Stimulated activated CD8-positive, alpha-beta memory T cell treated with anti-CD3 and anti-CD28 coated beads, Interleukin-12 subunit alpha, Interleukin-12 subunit beta, amount 100 ng/mL, for 24 hours (primary cell): ENCODE data around the gene SPRED1.

Experiments used
- DNase-seq: peaks from one replicate; pipeline ENCODE4 v3.0.0-alpha.2; 2020; ENCODE audit errors: extremely low read depth

SPRED1 gene

GRCh38 chr15:38252481-38253350, at the start of gene SPRED1:
TSS of gene SPRED1 (plus strand) at chr15:38252836. CDS start at chr15:38253186, 350 bp downstream.
- no peak for DNase-seq

GRCh38 chr15:38205526-38206272, 46.9 kb upstream of the SPRED1 start:
- DNase-seq: no peak

- DNase-seq: no peak
Observed at GRCh38 chr15:38207621-38208020, 45.0 kb upstream of the SPRED1 start.

GRCh38 chr15:38208206-38208605, 44.4 kb upstream of the SPRED1 start:
- DNase-seq: no peak

GRCh38 chr15:38208779-38209178, 43.9 kb upstream of the SPRED1 start:
- DNase-seq: no peak

GRCh38 chr15:38211249-38211648, 41.4 kb upstream of the SPRED1 start:
- no peak for DNase-seq

- no peak for DNase-seq
Observed at GRCh38 chr15:38211811-38212210, 40.8 kb upstream of the SPRED1 start.

GRCh38 chr15:38212729-38213351, 39.8 kb upstream of the SPRED1 start:
- DNase-seq: no peak

- DNase-seq: no peak
Observed at GRCh38 chr15:38213356-38213755, 39.3 kb upstream of the SPRED1 start.

GRCh38 chr15:38215707-38216106, 36.9 kb upstream of the SPRED1 start:
- DNase-seq: no peak

GRCh38 chr15:38216763-38217162, 35.9 kb upstream of the SPRED1 start:
- no peak for DNase-seq

GRCh38 chr15:38217191-38217595, 35.4 kb upstream of the SPRED1 start:
- no peak for DNase-seq

GRCh38 chr15:38217788-38218609, 34.6 kb upstream of the SPRED1 start:
- no peak for DNase-seq

GRCh38 chr15:38220606-38221273, 31.9 kb upstream of the SPRED1 start:
- DNase-seq: no peak

- no peak for DNase-seq
Observed at GRCh38 chr15:38224486-38224885, 28.1 kb upstream of the SPRED1 start.

GRCh38 chr15:38225381-38225780, 27.3 kb upstream of the SPRED1 start:
- DNase-seq: no peak

GRCh38 chr15:38226608-38227266, 25.9 kb upstream of the SPRED1 start:
- DNase-seq: no peak

GRCh38 chr15:38227941-38228340, 24.7 kb upstream of the SPRED1 start:
- no peak for DNase-seq

GRCh38 chr15:38228618-38229017, 24.0 kb upstream of the SPRED1 start:
- DNase-seq: no peak

GRCh38 chr15:38229705-38230310, 22.8 kb upstream of the SPRED1 start:
- DNase-seq: no peak
